ENCODE measurements around the gene WWOX. TPM values are rescaled to one million over a fixed set of nuclear protein-coding genes. Genes with fewer than 3 reads are reported as not detected.

Gene WWOX
- total RNA-seq, 1 experiment from 2014 or later = 15.6 TPM

DNA sequence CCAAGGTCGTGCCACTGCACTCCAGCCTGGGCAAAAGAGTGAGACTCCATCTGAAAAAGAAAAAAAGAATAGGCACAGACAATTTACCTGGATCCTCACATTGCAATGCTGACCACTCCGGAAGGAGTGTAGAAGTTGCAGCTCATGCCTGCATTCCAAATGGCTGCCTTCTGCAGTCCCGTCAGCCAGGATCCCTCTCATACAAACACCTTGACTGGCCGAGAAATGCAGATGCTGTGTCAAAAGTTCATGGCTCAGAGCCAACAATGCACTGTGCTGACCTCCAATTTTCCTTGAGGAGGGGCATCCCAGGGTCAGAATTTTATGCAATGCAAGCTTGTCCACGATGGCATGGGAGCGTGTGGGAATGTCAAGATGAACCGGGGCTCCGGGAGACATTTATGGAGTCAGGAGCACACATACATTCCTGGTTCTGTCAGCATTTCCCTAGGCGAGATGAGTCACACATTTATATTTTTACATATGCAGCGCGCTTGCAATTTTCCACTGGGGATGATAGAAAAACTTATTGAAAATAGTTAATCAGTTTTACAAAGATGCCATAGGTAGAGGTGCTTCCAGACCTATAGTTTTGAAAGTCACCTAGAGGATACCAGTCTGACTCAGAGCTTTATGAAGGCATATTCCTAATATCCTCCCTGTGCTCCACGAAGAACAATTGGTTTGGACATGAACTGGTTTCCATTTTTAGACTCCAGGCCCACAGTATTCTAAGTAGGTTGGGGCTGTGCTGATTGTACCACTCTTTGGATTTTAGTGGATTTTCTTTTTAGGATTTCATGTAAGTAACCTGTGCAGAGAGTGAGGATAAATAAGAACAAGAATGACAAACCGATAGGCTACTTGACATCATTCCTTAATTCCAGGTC is 886.5 kb downstream of the WWOX start:
- no peak overlapping the region for H3K27ac Mint-ChIP-seq
- H4K20me1 ChIP-seq (ENCODE audit: control insufficient read depth, insufficient read depth, insufficient read length) = no peaks in the 10 kb centered on the region
- TF ChIP-seq, protein P1, sequence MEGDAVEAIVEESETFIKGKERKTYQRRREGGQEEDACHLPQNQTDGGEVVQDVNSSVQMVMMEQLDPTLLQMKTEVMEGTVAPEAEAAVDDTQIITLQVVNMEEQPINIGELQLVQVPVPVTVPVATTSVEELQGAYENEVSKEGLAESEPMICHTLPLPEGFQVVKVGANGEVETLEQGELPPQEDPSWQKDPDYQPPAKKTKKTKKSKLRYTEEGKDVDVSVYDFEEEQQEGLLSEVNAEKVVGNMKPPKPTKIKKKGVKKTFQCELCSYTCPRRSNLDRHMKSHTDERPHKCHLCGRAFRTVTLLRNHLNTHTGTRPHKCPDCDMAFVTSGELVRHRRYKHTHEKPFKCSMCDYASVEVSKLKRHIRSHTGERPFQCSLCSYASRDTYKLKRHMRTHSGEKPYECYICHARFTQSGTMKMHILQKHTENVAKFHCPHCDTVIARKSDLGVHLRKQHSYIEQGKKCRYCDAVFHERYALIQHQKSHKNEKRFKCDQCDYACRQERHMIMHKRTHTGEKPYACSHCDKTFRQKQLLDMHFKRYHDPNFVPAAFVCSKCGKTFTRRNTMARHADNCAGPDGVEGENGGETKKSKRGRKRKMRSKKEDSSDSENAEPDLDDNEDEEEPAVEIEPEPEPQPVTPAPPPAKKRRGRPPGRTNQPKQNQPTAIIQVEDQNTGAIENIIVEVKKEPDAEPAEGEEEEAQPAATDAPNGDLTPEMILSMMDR (conservative IDR thresholded peaks at IDR 0.05) = no peak
- H2AK5ac ChIP-seq (ENCODE audit: insufficient read length, low read length) = no peak overlapping the region
- no peaks in the 10 kb centered on the region for H3K9me3 ChIP-seq (ENCODE audit: control insufficient read depth, low read depth, low read length)
- H3T11ph ChIP-seq (ENCODE audit: low read length) = no peak overlapping the region
- H3K27ac ChIP-seq (ENCODE audit: insufficient read length, low read depth, low read length) = no peak overlapping the region
- H3K4me1 ChIP-seq (ENCODE audit: insufficient read depth, low read length) = peaks cover 2% of the 10 kb centered on the region; the same call in 1 of the 2 replicates
- no peak overlapping the region for H3K14ac ChIP-seq (ENCODE audit: insufficient read depth, low read length)
- no peak overlapping the region for H2BK5ac ChIP-seq (ENCODE audit: insufficient read length, low read length)
- H2BK20ac ChIP-seq (ENCODE audit: low read depth, low read length, poor library complexity, severe bottlenecking) = no peak overlapping the region
- H3K27me3 ChIP-seq (ENCODE audit: insufficient read depth, low read length) = no peaks in the 10 kb centered on the region
- no peak overlapping the region for H3K9ac ChIP-seq (ENCODE audit: extremely low read depth, insufficient read length, low read length)
- no peaks in the 10 kb centered on the region; the same call in 1 of the 2 replicates for H3K27me3 Mint-ChIP-seq (ENCODE audit: low read depth)
- no peak for DNase-seq
- H4K5ac ChIP-seq (ENCODE audit: insufficient read length, low read depth, low read length) = no peak overlapping the region
- H3K4me1 Mint-ChIP-seq = peaks cover 17 to 26% of the 10 kb centered on the region in 2 experiments
- H3K36me3 Mint-ChIP-seq (ENCODE audit: insufficient read depth in 1 of 3, low read depth in 3 of 3) = no peaks in the 10 kb centered on the region
- H3K18ac ChIP-seq (ENCODE audit: insufficient read length, low read depth, low read length) = no peak overlapping the region
- H4K8ac ChIP-seq (replicated peaks; ENCODE audit: insufficient read length, low read depth, low read length) = no peak overlapping the region
- no peak overlapping the region for H3K4me3 Mint-ChIP-seq
- no peak overlapping the region for H2BK120ac ChIP-seq (ENCODE audit: low read depth, low read length, poor library complexity, severe bottlenecking)
- H3K9me3 Mint-ChIP-seq = no peaks in the 10 kb centered on the region
- no peak overlapping the region for H3K4me2 ChIP-seq (ENCODE audit: insufficient read depth, insufficient read length, low read length)
- H2BK12ac ChIP-seq (ENCODE audit: insufficient read length, low read depth, low read length) = no peak overlapping the region
- H3K79me1 ChIP-seq (ENCODE audit: insufficient read depth, low read depth, low read length, poor library complexity, severe bottlenecking) = no peaks in the 10 kb centered on the region
- H4K91ac ChIP-seq (ENCODE audit: insufficient read length, low read depth, low read length) = no peak overlapping the region
- H3K23me2 ChIP-seq (ENCODE audit: insufficient read length, low read depth, low read length, poor library complexity, severe bottlenecking) = no peaks in the 10 kb centered on the region
- H3K79me2 ChIP-seq (ENCODE audit: insufficient read depth, low read length) = no peaks in the 10 kb centered on the region
- H3K56ac ChIP-seq (ENCODE audit: insufficient read length, low read depth, low read length) = no peak overlapping the region
- H3K4ac ChIP-seq (ENCODE audit: low read depth, low read length) = no peak overlapping the region
- no peak overlapping the region for H3K23ac ChIP-seq (ENCODE audit: insufficient read length, low read depth, low read length)
- H2AFZ ChIP-seq (ENCODE audit: low read length) = no peak overlapping the region
- H2BK15ac ChIP-seq (ENCODE audit: low read depth, low read length) = no peak overlapping the region
- WGBS (ENCODE audit: extremely low coverage, insufficient read length, low lambda C conversion rate) = no CpG with 5 or more reads among the region's 13 CpGs
